Inflammatory macrophage treated with lipopolysaccharide for 1 hour (primary cell): Measurements from ENCODE around the gene CELSR1.

Source experiments
- DNase-seq, 2 donors: peaks; one replicate each; pipeline ENCODE4 v3.0.0-alpha.2; 2020 to 2022

The CELSR1 gene

GRCh38 chr22:46575911-46576555 is 38.6 kb upstream of the CELSR1 start:
- DNase-seq: no peak

- no peak for DNase-seq
Measured at GRCh38 chr22:46574993-46575910, 37.8 kb upstream of the CELSR1 start.

GRCh38 chr22:46574438-46574992 is 37.1 kb upstream of the CELSR1 start:
- no peak for DNase-seq

- DNase-seq: peak; percentile 70 to 72
Measured at GRCh38 chr22:46573781-46574437, 36.5 kb upstream of the CELSR1 start.

GRCh38 chr22:46572911-46573780 is 35.7 kb upstream of the CELSR1 start:
- no peak for DNase-seq

GRCh38 chr22:46571642-46572250 is 34.3 kb upstream of the CELSR1 start:
- no peak for DNase-seq

GRCh38 chr22:46569848-46570695 is 32.7 kb upstream of the CELSR1 start:
- no peak for DNase-seq

GRCh38 chr22:46569055-46569847 is 31.8 kb upstream of the CELSR1 start:
- DNase-seq: no peak

GRCh38 chr22:46568102-46568809 is 30.8 kb upstream of the CELSR1 start:
- DNase-seq: no peak

- no peak for DNase-seq
Measured at GRCh38 chr22:46567471-46567870, 30.1 kb upstream of the CELSR1 start.

- DNase-seq: no peak
Measured at GRCh38 chr22:46564084-46564714, 26.8 kb upstream of the CELSR1 start.

GRCh38 chr22:46563381-46564083 is 26.1 kb upstream of the CELSR1 start:
- DNase-seq: peak; percentile 48 to 82

- DNase-seq: no peak
Measured at GRCh38 chr22:46561435-46561905, 24.1 kb upstream of the CELSR1 start.

- DNase-seq: no peak
Measured at GRCh38 chr22:46560696-46561295, 23.4 kb upstream of the CELSR1 start.

- DNase-seq: no peak
Measured at GRCh38 chr22:46557736-46558480, 20.5 kb upstream of the CELSR1 start.

- DNase-seq: no peak
Measured at GRCh38 chr22:46556775-46557174, 19.4 kb upstream of the CELSR1 start.

- DNase-seq: no peak
Measured at GRCh38 chr22:46553189-46553588, 15.8 kb upstream of the CELSR1 start.
